Type B pancreatic cell (in vitro differentiated cells): Measurements from ENCODE around the gene PPP1R9A. TPM values are rescaled to one million over a fixed set of nuclear protein-coding genes. Genes with fewer than 3 reads are reported as not detected.

ENCODE experiments used
- DNase-seq: peaks from one replicate; pipeline ENCODE4 v3.0.0; 2021; ENCODE audit warnings: mixed read lengths; ENCODE audit not compliant: unreplicated experiment; ENCODE audit errors: extremely low spot score
- H3K27ac Mint-ChIP-seq: 2 replicates; pipeline ENCODE4 v1.8.0; 2021; ENCODE audit warnings: mild to moderate bottlenecking, mixed read lengths
- H3K27me3 Mint-ChIP-seq: 2 replicates; pipeline ENCODE4 v1.8.0; 2021; ENCODE audit warnings: mixed read lengths
- H3K36me3 Mint-ChIP-seq: 2 replicates; pipeline ENCODE4 v1.8.0; 2021; ENCODE audit warnings: mixed read lengths
- H3K4me1 Mint-ChIP-seq: one replicate; pipeline ENCODE4 v1.8.0; 2021; ENCODE audit warnings: mixed read lengths; ENCODE audit not compliant: unreplicated experiment
- H3K4me3 Mint-ChIP-seq: 2 replicates; pipeline ENCODE4 v1.8.0; 2021; ENCODE audit warnings: mild to moderate bottlenecking, mixed read lengths
- H3K9me3 Mint-ChIP-seq: 2 replicates; pipeline ENCODE4 v1.8.0; 2021; ENCODE audit warnings: mixed read lengths
- total RNA-seq: library from RNA; stranded (reverse); gene quantifications from 2 replicates; pipeline ENCODE4 v1.2.1, GENCODE V29; 2021; ENCODE audit warnings: low replicate concordance
- TF ChIP-seq, protein P1 (sequence below): fragments of 200-600 bp; sonication (generic); conservative IDR thresholded peaks from 2 replicates; pipeline ENCODE4 v1.5.0; 2021; ENCODE audit warnings: antibody characterized with exemption, mild to moderate bottlenecking

Gene PPP1R9A
- total RNA-seq, 1 donor from 2014 or later: 21.3 TPM

GRCh38 chr7:95110707-95111106, 203.3 kb downstream of the PPP1R9A start:
- Mint-ChIP-seq H3K36me3 (peaks cover 9% of the 10 kb centered on the region), H3K9me3 (no peaks in the 10 kb centered on the region), H3K4me3 (no peak overlapping the region), H3K4me1 (no peaks in the 10 kb centered on the region), H3K27ac (no peak overlapping the region), H3K27me3 (no peaks in the 10 kb centered on the region)
- TF ChIP-seq, protein P1, sequence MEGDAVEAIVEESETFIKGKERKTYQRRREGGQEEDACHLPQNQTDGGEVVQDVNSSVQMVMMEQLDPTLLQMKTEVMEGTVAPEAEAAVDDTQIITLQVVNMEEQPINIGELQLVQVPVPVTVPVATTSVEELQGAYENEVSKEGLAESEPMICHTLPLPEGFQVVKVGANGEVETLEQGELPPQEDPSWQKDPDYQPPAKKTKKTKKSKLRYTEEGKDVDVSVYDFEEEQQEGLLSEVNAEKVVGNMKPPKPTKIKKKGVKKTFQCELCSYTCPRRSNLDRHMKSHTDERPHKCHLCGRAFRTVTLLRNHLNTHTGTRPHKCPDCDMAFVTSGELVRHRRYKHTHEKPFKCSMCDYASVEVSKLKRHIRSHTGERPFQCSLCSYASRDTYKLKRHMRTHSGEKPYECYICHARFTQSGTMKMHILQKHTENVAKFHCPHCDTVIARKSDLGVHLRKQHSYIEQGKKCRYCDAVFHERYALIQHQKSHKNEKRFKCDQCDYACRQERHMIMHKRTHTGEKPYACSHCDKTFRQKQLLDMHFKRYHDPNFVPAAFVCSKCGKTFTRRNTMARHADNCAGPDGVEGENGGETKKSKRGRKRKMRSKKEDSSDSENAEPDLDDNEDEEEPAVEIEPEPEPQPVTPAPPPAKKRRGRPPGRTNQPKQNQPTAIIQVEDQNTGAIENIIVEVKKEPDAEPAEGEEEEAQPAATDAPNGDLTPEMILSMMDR: no peak
- no peak for DNase-seq

GRCh38 chr7:95113590-95113989, 206.2 kb downstream of the PPP1R9A start:
- H3K27me3 Mint-ChIP-seq: no peaks in the 10 kb centered on the region

DNA sequence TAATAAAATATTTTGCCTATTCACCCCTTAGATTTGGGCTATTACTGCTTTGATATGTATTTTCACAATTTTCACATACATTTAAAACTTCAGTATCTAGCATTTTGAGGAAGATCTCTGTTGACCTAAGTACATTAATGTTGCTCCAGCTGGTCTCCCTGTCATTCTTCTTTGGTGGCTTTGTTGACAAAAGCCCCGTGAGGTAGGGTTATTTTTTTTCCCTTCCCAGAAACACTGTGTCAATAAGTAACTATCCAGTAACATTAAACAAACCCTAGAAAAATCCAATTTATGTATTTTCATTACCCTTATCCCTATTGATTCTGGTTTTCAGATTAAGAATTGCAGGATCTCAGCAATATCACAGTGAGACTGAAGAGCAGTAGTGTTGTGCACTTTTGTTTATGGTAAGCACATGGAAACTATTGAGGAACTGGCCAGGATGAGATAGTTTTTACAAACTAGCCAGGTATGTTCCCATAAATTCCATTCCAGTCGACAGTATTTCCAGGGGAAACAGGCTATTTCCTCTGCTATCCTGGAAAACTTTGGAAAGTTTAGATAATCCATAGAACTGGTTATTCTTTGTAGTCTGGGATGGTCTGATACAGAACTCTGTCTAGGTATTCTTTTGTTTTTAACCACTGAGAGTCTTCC, 218.8 kb downstream of the PPP1R9A start:
- Mint-ChIP-seq H3K27ac (no peak overlapping the region), H3K27me3 (no peaks in the 10 kb centered on the region), H3K4me1 (peaks cover 6% of the 10 kb centered on the region), H3K4me3 (no peak overlapping the region), H3K36me3 (peaks cover 13% of the 10 kb centered on the region), H3K9me3 (peaks cover 14% of the 10 kb centered on the region)
- TF ChIP-seq, protein P1: no peak
- no peak for DNase-seq

More at GRCh38 chr7:95113590-95113989, 206.2 kb downstream of the PPP1R9A start:
- TF ChIP-seq, protein P1: no peak
- DNase-seq: no peak
- Mint-ChIP-seq H3K27ac (no peak overlapping the region), H3K4me1 (no peaks in the 10 kb centered on the region), H3K36me3 (peaks cover 9% of the 10 kb centered on the region), H3K4me3 (no peak overlapping the region), H3K9me3 (no peaks in the 10 kb centered on the region)

DNA sequence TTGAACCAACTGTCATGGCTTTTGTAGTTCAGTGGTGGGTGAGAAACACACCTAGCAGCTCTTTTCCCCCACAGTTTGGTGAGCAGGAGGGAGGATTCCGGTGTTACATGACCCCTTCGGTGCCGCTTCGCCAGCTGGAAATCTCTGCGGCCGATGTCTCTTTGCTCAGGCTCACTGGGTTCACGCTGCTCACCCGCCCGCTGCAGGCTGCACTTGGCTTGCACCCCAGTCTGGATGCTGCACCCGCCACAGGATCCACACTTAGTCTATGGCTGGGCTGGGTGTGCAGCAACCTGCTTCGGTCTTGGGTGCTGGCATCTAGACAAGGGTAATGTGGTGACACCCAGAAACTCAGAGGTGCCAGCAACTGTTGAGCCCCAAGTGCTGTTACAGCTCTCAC, 225.1 kb downstream of the PPP1R9A start:
- H3K36me3 Mint-ChIP-seq: peaks cover 17% of the 10 kb centered on the region
- no peaks in the 10 kb centered on the region for H3K27me3 Mint-ChIP-seq
- peaks cover 16% of the 10 kb centered on the region for H3K9me3 Mint-ChIP-seq
- DNase-seq: no peak
- H3K4me3 Mint-ChIP-seq: no peak overlapping the region
- no peaks in the 10 kb centered on the region for H3K4me1 Mint-ChIP-seq
- no peak overlapping the region for H3K27ac Mint-ChIP-seq
- TF ChIP-seq, protein P1: no peak

DNA sequence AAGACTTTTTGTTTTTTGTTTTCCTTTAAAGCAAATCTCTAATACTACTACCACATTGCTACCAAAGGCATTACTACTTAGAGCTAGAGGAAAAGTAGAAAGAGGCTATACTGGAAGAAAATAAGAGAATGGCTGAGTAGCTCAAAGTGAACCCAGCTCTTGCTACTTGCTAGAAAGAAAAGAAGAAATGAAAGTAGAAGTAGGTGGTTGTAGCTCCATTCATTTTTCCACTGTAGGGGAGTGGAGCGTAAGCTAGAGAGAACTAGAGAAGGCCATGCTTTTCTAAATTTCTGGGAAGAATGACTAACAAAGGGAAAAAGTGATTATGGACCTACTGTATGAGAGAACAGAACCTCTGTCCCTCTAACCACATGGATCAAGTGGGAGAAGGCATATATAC, 232.5 kb downstream of the PPP1R9A start:
- Mint-ChIP-seq H3K4me1 (no peaks in the 10 kb centered on the region), H3K36me3 (peaks cover 3% of the 10 kb centered on the region), H3K27me3 (no peaks in the 10 kb centered on the region), H3K27ac (no peak overlapping the region), H3K4me3 (no peak overlapping the region), H3K9me3 (peaks cover 1% of the 10 kb centered on the region)
- TF ChIP-seq, protein P1: no peak
- DNase-seq: no peak
